Activated gamma-delta T cell treated with Interleukin-2 at 50 U/mL for 16 hours (primary cell): ENCODE measurements around the gene CXCR3.
A peak's percentile ranks its signal among the peaks of the same experiment; 100 is the strongest.
"Not testable (repeated sequence)": the region's sequence is repeated elsewhere in the genome, so short reads cannot be mapped to it uniquely, and the experiment has no call there.

Experiments used
- DNase-seq: peaks from one replicate; pipeline ENCODE4 v3.0.0-alpha.2; 2020

CXCR3 gene

DNA sequence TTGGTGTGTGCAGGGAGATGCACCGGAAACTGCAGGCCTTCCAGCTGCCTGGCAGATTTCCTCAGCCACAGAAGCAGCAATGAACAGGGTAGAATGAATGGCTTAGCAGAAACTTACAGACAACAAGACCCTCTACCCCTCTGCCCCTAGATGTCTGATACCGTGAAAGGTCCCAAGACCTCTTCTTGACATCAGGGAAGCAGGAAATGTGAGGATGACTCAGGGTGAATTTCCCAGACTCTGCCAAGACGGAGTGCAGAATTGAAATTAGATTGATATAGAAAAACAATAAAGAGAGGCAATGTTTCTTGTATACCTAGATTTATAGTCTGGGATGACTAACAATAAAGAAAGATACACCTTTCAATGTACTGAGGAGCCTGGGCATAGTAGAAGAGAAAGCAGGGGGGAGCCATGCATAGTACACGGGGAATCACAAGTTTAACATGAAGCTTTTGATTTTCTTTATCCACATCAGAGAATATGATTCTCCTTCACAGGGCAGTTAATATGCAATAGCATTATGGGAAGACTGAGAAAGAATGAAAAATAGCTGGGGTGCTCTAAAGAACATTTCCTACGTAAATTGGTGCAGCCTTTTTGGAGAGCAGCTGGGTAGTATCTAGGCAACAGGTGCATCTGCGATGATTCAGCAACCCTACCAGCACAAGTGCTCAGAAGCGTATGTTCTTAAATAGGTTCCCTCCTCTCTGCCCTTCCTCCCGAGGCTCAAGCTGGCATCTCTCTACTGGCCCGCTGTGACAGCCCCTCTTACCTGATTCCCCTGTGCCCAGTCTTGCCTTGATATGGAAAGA, 18.3 kb upstream of the CXCR3 start:
- DNase-seq: no peak

DNA sequence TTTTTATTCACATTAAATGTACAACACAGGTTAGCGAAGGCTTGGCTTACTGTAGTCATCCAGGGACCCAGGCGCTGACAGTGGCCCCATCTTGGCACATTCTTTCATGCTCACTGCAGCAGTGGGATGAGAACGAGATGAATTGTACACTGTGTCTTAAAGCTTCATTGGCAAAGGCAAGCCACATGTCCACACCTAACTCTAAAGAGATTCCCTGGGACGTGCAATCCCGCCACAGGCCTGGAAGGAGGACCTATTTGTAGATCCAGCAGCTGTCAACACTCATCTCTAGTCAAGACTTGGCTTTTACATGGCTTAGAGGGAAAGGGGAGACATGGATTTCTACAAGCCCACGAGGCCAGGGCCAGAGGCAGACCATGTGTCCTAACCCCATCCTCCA, 16.1 kb upstream of the CXCR3 start:
- DNase-seq: no peak

DNA sequence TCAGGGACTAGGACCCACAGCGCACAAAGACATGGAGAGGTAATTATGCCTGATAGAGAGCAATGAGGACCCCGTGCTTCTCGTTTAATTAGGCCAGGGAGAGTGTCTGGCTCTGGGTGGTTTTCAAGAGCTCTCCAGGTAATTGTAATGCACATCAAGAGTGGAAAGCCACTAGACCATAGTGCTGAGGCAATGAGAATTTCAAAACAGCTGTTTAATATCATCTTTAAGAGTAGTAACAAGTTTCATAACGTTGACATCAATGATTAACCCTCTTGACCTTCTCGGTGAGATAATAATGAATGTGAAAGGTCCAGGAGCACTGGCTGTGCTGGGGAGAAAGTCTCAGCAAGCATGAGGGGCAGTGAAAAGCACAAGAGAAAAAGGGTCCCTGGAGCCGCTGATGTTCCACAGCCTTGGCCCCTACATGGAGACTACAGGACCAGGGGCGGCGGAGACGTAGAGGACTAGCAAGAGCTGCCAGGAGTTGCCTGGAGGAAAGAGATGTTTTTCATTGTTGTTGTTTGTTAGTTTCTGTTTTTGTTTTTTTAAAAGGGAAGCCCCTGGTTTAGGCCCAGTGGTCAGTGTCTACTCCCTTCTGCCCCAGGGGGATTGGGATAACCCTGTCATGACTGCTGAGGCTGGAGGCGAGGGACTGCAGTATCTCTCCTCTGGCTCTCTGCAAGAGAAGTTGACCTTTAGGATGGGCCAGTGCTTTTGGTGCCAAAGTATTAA, 14.8 kb upstream of the CXCR3 start:
- no peak for DNase-seq

DNA sequence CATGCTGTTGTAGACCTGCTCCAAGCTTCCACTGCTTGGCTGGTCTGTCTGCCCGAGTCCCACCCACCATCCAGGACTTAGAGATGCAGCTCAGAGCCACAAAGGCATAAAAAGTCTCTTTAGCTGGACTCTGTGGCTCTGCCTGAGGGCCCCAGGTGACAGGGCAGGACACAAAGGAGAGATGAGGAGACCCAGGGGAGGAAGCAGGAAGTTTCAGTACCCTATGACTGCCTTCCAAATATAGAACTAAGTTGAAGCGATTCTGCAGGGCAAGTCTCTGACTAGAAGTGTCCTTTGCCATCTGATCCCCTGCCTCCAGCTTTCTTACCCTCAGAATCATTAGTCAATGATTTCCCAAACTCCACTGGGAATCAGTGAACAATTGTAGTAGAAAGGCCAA, 11.2 kb upstream of the CXCR3 start:
- DNase-seq: no peak

DNA sequence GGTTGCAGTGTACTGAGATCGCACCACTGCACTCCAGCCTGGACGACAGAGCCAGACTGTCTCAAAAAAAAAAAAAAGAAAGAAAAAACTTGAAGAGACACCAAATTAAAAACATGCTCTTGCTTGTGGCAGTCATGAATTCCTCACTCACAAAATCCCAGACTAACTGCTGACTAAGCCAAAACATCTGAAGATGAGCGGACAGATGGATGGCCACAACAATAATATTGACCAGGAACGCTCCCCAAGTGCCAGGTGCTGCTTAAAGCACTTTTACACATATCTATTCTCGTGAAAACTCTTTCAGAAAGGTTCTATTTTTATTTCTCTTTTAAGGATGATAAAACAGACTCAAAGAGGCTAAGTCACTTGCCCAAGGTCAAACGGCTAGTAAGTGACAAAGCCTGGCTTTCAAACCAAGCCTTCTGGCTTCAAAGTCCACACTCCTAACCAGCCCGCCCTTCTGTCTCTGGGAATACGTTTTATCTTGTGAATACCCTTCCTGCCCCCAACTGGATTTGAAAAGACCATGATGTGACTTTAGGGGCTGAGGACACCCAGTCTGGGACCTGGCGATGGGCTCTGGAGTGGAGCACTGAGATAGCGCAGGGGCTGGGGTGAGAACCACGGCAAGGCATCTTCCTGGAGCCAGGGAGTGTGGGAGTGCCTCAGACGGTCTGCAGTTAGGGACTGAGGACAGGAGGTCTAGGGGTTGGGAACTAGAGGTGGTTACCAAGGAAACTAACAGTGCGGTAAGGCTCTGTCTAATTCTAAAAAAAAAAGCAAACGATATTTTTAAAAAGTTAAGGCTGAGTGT, 9.5 kb upstream of the CXCR3 start:
- no peak for DNase-seq

DNA sequence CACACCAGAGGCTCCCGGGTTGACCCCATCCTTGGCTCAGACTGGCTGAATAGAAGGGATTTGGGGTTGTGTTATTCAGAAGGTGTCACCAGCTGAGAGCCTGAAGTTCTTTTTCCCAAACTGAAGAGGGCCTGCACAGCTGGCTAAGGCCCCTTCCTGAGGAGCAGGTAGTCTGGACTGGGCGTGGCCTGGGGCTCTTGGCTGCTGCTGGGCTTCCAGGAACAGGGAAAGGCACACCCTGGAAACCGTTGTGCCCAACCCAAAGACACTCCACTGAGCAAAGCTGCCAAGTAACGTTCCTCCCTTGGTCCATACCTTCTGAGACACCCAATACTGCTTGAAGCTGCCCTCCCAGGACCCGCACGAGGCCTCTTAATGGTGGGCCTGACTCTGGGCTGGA, 8.3 kb upstream of the CXCR3 start:
- DNase-seq: no peak

DNA sequence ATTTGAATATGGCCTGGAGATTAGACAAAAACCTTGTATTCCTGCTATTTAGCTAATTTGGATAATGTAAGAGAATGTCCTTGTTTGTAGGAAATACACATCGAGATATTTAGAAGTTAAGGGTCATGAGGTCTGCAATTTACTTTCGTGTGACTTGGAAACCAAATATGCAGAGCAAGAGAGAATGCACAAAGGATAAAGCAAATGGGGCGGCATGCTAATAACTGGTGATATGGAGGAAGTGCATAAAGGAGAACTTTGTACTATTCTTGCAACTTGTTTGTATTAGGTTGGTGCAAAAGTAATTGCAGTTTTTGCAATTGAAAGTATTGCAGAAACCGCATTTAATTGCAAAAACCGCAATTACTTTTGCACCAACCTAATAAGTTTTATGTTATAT, 7.2 kb upstream of the CXCR3 start:
- DNase-seq: no peak

DNA sequence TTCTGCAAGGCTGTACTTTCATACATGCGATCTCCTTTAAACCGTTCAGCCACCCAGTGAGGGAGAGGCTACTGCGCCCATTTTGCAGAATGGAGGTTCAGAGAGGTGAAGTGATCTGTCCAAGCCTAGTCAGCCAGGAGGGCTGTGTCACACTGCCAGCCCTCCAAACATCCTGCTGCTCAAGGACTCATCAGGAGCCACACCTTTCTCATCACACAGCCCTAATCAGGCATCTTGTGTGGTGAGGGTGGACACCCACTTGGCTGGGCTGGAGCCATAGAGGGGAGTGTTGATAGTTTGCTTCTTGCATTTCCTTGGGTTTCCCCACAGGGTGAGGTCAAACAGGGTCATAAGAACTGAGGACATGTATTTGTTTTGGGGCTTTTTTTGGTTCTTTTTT, 5.4 kb upstream of the CXCR3 start:
- no peak for DNase-seq

DNA sequence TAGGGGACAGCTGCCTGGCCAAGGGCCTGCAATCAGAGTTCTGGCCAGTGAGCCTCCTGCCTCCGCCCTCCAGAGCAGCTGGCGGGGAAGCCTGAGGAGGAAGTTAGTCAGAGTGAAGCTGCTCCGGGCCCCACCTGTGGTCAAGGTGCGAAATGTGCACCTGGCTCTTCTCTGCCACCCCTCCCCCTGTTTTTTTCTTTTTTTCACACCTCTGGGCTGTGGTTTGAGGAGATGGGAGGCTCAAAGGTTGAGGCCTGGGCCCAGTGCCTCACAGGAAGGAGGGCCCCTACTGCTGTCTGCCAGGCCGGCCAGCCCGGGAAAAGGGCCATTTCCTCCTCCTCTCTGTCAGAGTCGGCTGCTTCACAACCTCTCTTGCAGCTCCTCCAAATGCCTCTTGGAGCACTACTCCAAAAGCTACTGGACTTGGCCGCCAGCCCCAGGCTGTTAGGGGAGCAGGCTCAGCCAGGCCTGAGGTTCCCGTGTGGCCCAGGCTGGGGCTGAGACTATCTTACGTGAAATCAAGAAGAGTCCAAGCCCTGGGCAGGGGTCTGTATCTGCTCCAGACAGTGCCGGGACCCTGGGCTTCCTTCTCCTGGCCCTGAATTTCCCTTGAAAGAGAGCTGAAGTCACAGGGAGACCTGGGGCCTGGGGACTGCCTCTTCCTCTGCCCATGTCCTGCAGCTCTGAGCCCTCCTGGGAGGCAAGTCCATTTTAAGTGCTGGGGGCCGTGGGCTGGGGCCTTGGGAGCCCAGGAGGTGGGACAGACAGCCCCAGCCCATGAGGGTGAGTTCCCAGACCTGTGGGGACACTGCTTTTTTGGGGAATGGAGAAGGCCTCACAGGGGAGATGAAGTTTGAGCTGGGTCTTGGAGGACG, 4.5 kb upstream of the CXCR3 start:
- DNase-seq: peak; percentile 78

DNA sequence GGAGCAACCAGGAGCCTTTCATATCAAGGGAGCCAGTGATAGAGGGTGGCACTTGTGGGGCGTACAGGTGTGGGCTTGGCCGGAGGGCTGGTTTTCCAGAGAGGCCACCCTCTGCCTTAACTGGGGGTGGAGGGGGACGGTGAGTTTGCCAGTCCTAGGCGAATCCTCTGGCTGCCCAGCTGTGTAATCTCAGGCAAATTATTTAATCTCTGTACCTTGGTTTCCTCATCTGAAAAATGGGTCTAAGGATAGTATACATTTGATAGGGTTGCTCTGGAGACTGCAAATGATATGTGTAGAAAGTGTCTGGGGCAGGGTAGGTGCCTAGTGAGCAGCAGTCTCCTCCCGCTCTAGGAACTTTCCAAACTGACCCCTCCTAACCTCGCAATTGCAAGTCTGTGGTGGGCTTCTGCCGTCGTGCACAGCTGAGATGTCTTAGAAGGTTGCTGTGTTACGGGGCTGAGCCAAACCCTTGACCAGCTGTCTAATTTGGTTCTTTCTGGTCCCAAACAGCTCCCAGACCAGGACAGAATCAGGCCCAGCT, 3.8 kb upstream of the CXCR3 start:
- DNase-seq: no peak

DNA sequence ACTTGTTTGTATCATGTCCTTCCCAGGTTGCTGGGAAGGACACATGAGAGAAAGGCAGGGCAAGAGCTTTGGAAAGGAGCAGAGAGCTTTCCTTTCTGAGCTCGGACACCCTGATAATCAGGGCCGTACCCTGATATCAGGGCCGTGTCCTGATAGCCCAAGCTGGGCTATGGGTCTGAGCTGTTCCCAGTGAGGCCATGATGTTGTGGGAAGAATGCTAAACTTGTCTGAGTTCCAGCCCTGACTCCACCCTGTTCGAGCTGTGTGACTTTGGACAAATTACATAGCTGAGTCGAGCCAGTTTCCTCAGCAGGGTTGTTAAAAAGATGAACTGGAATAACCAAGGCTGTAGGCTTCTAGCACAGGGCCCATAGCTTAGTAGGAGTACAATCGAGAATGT, 3.3 kb upstream of the CXCR3 start:
- DNase-seq: no peak

DNA sequence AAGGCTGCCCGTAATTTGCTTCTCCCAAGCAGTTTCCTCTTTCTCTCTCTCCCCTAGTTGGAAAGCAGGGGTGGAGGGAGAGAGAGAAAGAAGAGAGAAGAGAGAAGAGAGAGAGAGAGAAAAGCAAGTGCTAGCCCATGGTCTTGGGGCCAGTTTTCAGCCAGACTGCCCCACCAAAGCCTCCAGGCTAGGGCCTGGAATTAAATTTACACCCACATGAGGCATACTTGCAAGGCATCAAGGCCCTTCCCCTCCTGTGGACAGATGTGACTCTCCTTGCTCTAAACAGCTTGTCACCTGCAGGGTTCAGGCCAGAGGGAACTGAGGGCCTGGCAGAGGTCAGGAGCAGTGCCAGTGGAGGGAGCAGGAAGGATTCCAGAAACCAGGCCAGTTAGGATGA, 1.7 kb upstream of the CXCR3 start:
- no peak for DNase-seq

DNA sequence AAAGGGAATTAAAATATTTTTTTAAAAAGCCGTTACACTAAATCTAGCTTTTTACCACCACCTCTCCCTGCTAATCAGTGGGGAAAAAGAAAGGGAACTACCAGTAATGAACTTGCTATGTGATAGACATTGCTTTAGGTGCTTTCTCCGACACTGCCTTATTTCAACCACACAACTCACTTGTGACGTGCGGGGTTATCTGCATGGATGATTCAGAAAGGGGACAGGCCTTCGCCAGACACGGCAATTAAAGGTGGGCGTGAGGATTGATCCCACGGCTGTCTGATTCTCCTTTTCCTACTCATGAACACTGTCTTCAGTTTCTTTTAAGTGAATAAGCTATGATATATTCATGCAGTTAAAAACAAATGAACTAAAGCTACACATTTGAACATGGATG, 882 bp upstream of the CXCR3 start:
- DNase-seq: peak; percentile 46

DNA sequence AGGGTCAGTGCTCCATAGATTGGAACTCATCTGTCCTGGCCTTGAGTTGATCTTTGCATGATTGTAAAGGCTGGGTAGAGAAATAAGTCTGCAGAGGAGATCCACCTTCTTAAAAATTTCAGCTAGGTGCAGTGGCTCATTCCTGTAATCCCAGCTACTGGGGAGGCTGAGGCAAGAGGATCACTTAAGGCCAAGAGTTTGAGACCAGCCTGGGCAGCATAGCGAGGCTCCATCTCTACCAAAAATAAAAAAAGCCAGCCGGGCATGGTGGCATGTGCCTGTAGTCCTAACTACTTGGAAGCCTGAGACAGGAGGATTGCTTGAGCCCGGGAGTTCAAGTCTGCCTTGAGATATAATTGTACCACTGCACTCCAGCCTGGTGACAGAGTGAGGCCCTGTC, 476 bp upstream of the CXCR3 start:
- DNase-seq: no peak

DNA sequence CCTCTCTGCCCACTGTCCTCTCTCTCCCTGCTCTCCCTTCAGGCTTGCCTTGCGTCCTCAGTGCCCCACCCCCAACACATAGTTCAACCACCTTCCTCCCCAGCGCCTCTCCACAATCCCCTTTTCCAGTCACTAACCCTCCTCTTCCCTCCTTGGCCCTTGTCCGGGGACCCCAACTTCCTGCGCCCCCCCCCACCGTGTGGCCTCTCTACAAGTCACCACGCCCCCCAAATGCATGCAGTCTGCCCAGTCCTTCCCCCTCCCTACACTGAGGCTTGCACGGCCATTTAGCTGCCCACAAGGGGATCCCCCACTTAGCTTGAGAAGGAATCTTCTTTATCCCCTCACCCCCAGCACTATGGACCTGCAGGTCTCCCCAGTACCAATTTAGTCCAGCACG, 569 bp downstream of the CXCR3 start:
- no peak for DNase-seq

DNA sequence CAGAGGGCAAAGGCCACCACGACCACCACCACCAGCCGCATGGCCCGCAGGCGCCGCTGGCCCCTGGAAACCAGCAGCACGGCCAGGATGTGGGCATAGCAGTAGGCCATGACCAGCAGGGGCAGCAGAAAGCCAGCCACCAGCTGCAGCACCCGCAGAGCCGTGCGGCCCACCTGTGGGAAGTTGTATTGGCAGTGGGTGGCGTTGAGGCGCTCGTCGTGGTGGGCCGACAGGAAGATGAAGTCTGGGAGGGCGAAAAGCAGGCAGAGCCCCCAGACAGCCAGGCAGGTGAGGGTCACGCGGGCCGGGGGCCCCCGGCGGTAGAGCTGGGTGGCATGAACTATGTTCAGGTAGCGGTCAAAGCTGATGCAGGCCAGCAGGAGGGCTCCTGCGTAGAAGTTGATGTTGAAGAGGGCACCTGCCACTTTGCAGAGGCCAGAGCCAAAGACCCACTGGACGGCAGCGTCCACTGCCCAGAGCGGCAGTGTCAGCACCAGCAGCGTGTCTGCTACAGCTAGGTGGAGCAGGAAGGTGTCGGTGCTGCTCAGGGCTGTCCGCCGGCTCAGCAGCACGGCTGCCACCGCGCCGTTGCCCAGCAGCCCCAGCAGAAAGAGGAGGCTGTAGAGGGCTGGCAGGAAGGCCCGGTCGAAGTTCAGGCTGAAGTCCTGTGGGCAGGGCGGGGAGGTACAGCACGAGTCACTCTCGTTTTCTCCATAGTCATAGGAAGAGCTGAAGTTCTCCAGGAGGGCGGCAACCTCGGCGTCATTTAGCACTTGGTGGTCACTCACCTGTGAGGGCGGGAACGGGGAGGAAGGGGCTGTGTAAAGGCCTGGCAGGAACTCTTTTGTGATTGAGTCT, 1.4 kb downstream of the CXCR3 start:
- DNase-seq: peak; percentile 54

DNA sequence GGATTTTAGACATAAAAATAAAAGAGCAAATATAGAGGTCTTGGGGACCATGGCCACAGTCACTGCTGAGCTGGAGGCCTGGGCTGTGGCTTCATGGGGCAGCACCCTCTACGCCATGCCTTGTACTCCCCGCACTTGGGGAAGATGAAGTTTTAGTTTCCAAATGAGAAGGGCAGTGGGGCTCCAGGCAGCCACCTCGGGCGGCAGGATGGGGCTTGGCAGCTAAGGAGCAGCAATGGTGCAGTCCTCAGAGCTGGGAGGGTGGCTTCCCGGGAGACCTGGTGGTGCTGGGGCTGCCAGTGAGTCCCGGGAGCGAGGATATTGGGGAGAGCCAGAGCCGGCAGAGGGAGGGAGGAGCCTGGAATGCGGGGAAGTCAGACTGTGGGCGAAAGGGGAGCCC, 2.4 kb downstream of the CXCR3 start:
- DNase-seq: no peak

DNA sequence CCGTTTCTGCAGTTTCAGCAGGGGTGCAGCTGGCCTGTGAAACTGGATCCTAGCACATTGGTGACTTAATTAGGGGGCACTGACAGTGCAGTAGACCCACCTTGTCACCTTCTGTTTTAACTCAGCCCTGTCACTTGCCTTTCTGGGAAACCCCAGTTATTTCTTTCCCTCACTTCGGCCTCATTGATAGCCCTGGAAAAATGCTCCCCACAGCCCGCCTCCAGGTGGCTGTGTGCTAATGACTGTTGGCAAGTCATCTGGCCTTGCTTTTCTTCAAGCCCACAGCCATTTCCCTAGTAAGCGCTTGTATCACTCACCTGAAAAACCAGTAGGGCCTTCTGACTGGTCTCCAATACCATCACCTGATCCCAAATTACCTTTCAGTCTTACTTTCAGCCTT, 3.3 kb downstream of the CXCR3 start:
- DNase-seq: no peak

DNA sequence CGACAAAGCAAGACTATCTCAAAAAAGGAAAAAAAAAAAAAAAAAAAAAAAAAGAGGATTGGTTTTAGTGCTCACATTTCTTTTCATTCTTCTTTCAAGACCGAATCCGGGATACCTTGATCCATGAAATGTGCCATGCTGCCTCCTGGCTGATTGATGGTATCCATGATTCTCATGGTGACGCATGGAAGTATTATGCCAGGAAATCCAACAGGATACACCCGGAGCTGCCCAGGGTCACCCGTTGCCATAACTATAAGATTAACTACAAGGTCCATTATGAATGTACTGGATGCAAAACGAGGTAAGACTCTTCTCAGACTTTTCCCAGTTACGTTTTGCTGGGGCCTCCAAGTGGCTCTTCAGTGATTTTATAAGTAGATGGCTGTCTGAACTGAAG, 6.1 kb downstream of the CXCR3 start:
- no peak for DNase-seq

DNA sequence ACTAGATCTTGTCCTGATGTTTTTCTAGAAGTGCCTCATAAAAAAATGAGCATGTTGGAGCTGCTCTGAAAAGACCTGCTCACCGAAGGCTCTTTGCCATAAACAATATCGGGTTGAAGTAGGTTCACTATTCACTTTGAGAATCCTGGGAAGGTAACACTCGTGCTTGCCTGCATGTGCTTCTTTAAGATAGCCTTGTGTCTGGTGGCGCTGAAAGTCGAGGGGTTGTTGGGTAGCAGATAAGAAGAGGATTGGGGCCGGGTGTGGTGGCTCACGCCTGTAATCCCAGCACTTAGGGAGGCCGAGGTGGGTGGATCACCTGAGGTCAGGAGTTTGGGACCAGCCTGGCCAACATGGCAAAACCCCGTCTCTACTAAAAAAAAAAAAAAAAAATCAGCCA, 6.6 kb downstream of the CXCR3 start:
- DNase-seq: not testable (repeated sequence)

DNA sequence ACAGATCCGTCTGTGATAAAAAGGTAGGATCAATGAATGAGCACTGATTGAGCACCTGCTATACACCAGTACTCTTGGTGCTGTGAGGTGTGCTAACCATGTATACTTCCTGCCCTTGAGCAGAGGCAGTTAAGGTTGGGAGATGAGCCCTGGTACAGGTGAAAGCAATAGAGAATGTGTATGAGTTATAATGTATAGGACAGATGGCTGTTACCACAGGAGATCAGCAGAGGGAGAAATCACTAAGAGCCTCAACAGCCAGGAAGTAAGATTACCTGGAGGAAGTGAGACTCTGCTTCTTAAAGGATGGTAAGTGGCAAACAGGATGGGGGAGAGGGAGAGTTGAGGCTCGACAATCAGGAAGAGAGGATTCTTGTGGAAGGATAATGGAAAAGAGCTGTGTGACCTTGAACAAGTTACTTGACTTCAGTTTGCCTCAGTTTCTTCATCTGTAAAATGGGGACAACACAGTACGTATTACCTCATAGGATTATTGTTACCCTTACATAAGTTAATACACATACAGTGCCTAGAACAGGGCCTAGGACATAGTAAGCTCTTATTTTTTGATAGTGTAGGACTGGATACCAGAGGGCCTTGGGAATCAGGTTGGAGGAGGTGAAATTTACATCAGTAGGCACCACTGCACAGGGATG, 9.1 kb downstream of the CXCR3 start:
- DNase-seq: no peak
